Uterus (tissue), 2 donors: ENCODE data around the gene B3GNT3.

Source experiments
- POLR2A ChIP-seq, 2 donors: fragments of 450-650 bp; IDR thresholded peaks; one replicate each; pipeline ENCODE4 v1.6.1; 2016; ENCODE audit warnings: antibody characterized with exemption in 2 of 2, mild to moderate bottlenecking in 1 of 2, moderate library complexity in 1 of 2
- TF ChIP-seq, protein P1 (sequence below), 4 experiments: fragments of 200-600 bp in 2 of 4; fragments of 450-650 bp in 2 of 4; sonication (generic) in 2 of 4; IDR thresholded peaks; one replicate each; pipeline ENCODE4 v1.5.1; 2016 to 2019; ENCODE audit warnings: antibody characterized with exemption in 4 of 4, mild to moderate bottlenecking in 2 of 4, moderate library complexity in 1 of 4

DNA sequence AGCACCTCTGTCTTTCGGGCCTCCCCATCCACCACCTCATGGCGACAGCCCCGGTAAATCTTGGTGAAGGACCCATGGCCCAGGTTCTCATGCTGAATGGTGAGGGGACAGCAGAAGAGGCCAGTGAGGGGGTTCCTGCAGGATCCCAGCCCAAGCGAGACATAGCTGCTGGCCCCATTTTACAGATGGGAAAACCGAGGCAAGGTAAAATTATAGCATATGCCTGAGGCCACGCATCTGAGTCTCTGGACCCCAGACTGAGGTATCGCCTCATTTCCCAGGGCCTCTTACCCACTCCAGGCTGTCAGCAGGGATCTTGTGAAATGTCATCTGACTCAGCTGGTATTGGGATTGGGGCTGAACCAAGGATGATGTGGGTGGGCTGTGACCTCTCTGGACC, 43.0 kb downstream of the B3GNT3 start:
- TF ChIP-seq, protein P1, sequence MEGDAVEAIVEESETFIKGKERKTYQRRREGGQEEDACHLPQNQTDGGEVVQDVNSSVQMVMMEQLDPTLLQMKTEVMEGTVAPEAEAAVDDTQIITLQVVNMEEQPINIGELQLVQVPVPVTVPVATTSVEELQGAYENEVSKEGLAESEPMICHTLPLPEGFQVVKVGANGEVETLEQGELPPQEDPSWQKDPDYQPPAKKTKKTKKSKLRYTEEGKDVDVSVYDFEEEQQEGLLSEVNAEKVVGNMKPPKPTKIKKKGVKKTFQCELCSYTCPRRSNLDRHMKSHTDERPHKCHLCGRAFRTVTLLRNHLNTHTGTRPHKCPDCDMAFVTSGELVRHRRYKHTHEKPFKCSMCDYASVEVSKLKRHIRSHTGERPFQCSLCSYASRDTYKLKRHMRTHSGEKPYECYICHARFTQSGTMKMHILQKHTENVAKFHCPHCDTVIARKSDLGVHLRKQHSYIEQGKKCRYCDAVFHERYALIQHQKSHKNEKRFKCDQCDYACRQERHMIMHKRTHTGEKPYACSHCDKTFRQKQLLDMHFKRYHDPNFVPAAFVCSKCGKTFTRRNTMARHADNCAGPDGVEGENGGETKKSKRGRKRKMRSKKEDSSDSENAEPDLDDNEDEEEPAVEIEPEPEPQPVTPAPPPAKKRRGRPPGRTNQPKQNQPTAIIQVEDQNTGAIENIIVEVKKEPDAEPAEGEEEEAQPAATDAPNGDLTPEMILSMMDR (IDR thresholded peaks at IDR 0.05): no peak
- no peak for TF ChIP-seq POLR2A (IDR thresholded peaks at IDR 0.05)
